ENCODE data around the gene ZNF132. TPM values are rescaled to one million over a fixed set of nuclear protein-coding genes. Genes with fewer than 3 reads are reported as not detected.

The ZNF132 gene
- total RNA-seq, 4 donors from 2014 or later = 4.1 to 8.6 (median 6.2) TPM

DNA sequence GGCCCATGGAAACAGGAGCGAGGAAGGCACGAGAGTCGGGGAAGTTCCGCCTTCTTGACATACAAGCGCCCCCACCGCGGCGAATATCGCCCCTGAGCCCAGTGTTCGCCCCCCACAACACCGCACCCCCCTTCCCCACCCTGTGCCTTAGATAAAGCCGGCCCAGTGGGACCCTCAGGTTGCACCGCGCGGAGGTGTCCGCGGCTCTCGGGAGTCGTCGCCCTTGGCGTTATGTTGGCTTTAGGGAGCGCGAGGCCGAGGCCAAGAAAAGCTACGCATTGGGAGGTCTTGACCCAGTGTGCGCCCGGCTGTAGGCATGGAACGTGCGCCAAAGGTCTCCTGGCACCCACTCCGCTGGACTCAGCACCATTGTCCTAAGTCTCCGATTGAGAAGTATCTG, 603 bp upstream of the ZNF132 start:
- H3K4me3 ChIP-seq = peak overlapping the region; percentile 60 to 76
- H3K9me3 ChIP-seq = peaks cover 0 to 42% (median 1%) of the 10 kb centered on the region in 3 donors
- H3K4me1 ChIP-seq = peaks cover 0 to 21% (median 10%) of the 10 kb centered on the region in 3 donors
- H3K27me3 ChIP-seq = no peaks in the 10 kb centered on the region
- WGBS, 2 donors (ENCODE audit: low coverage in 1 of 2) = 38% methylated on average over 8 of the region's 31 CpGs; no CpG with 5 or more reads in 1 of the 2 donors
- no peak for TF ChIP-seq POLR2A (IDR thresholded peaks at IDR 0.05)
- no peak for TF ChIP-seq EP300 (IDR thresholded peaks at IDR 0.05)
- TF ChIP-seq, protein P1, sequence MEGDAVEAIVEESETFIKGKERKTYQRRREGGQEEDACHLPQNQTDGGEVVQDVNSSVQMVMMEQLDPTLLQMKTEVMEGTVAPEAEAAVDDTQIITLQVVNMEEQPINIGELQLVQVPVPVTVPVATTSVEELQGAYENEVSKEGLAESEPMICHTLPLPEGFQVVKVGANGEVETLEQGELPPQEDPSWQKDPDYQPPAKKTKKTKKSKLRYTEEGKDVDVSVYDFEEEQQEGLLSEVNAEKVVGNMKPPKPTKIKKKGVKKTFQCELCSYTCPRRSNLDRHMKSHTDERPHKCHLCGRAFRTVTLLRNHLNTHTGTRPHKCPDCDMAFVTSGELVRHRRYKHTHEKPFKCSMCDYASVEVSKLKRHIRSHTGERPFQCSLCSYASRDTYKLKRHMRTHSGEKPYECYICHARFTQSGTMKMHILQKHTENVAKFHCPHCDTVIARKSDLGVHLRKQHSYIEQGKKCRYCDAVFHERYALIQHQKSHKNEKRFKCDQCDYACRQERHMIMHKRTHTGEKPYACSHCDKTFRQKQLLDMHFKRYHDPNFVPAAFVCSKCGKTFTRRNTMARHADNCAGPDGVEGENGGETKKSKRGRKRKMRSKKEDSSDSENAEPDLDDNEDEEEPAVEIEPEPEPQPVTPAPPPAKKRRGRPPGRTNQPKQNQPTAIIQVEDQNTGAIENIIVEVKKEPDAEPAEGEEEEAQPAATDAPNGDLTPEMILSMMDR (IDR thresholded peaks at IDR 0.05) = no peak
- TF ChIP-seq POLR2AphosphoS5 (IDR thresholded peaks at IDR 0.05) = no peak
- peaks cover 0 to 35% of the 10 kb centered on the region in 2 donors for H3K36me3 ChIP-seq
- H3K27ac ChIP-seq = peak overlapping the region; percentile 49 to 95 (median 82)
- ATAC-seq = peak; percentile 4

DNA sequence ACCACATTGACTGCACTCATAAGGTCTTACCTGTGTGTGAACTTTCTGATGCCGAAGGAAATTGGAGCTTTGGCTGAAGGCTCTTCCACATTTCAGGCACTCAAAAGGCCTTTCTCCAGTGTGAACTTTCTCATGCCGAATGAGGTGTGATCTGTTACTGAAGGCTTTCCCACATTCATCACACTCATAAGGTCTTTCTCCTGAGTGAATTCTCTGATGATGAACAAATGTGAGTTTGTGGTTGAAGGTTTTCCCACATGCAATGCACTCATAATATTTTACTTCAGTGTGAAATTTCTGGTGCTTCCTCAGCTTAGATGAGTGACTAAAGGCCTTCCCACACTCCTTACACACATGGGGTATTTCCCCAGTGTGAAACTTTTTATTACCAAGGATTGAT, 5.7 kb downstream of the ZNF132 start:
- TF ChIP-seq EP300 (IDR thresholded peaks at IDR 0.05) = no peak
- no peak for TF ChIP-seq POLR2AphosphoS5 (IDR thresholded peaks at IDR 0.05)
- TF ChIP-seq POLR2A (IDR thresholded peaks at IDR 0.05) = no peak
- TF ChIP-seq, protein P1 (IDR thresholded peaks at IDR 0.05) = no peak
- Histone ChIP-seq H3K27ac (no peak overlapping the region), H3K36me3 (peaks cover 7 to 84% of the 10 kb centered on the region in 2 donors), H3K9me3 (peaks cover 6 to 100% (median 32%) of the 10 kb centered on the region in 3 donors), H3K4me1 (peaks cover 0 to 4% (median 0%) of the 10 kb centered on the region in 3 donors), H3K27me3 (no peaks in the 10 kb centered on the region), H3K4me3 (no peak overlapping the region)
- WGBS, 2 donors (ENCODE audit: low coverage in 1 of 2) = 92 to 100% methylated on average over 2 of the region's 2 CpGs
- no peak for ATAC-seq

DNA sequence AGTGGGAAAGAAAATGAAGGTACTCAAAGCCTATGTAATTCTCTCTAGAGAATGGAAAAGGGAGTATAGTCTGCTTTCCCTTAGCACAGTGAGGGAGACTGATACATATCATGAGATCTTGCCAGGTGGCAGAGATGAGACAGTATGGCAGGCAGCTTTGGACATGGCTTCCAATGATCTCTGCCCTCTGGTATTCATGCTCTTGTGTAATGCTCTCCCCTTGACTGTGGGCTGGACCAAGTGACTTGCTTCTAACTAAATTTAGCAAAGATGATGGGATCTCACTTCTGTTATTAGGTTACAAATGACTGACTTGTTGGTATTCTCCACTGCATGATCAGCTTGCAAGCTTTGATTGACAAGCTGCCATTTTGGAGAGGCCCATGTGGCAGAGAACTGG, 10.2 kb downstream of the ZNF132 start:
- peaks cover 6 to 99% (median 28%) of the 10 kb centered on the region in 3 donors for H3K9me3 ChIP-seq
- peaks cover 4 to 42% of the 10 kb centered on the region in 2 donors for H3K36me3 ChIP-seq

DNA sequence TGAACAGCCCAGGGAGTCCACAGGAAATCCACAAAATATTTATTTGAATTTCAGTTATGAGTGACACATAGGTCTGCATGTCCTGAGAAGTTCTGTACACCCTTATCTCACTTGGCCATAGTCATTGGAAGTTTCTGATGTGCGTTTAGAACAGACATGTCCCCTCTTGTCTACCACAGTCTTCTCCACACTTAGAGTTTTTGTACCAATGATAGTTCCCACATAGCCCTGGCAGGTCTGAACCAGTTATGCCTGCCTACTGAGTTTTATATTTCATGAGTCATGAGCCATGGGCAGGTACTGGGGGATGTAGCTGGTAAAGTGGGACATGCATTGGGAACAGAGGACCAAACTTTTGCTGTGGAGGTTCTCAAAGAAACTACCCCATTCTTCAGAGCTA, 11.3 kb downstream of the ZNF132 start:
- no peak overlapping the region for H3K4me3 ChIP-seq
- TF ChIP-seq POLR2A (IDR thresholded peaks at IDR 0.05) (no peak), POLR2AphosphoS5 (IDR thresholded peaks at IDR 0.05) (no peak), EP300 (IDR thresholded peaks at IDR 0.05) (no peak)
- TF ChIP-seq, protein P1 (IDR thresholded peaks at IDR 0.05) = no peak
- peaks cover 6 to 89% (median 18%) of the 10 kb centered on the region in 3 donors for H3K9me3 ChIP-seq
- H3K36me3 ChIP-seq = peaks cover 0 to 31% of the 10 kb centered on the region in 2 donors
- no peak for ATAC-seq
- H3K4me1 ChIP-seq = no peaks in the 10 kb centered on the region
- no peak overlapping the region for H3K27ac ChIP-seq
- no CpG with 5 or more reads among the region's 1 CpG for WGBS, 2 donors (ENCODE audit: low coverage in 1 of 2)
- H3K27me3 ChIP-seq = no peaks in the 10 kb centered on the region

More for the DNA sequence above, 10.2 kb downstream of the ZNF132 start:
- no peak overlapping the region for H3K27ac ChIP-seq
- no peak for ATAC-seq
- no peaks in the 10 kb centered on the region for H3K4me1 ChIP-seq
- H3K27me3 ChIP-seq = no peaks in the 10 kb centered on the region
- H3K4me3 ChIP-seq = no peak overlapping the region
- TF ChIP-seq, protein P1 (IDR thresholded peaks at IDR 0.05) = no peak
- no peak for TF ChIP-seq POLR2A (IDR thresholded peaks at IDR 0.05)
- no peak for TF ChIP-seq EP300 (IDR thresholded peaks at IDR 0.05)
- TF ChIP-seq POLR2AphosphoS5 (IDR thresholded peaks at IDR 0.05) = no peak

DNA sequence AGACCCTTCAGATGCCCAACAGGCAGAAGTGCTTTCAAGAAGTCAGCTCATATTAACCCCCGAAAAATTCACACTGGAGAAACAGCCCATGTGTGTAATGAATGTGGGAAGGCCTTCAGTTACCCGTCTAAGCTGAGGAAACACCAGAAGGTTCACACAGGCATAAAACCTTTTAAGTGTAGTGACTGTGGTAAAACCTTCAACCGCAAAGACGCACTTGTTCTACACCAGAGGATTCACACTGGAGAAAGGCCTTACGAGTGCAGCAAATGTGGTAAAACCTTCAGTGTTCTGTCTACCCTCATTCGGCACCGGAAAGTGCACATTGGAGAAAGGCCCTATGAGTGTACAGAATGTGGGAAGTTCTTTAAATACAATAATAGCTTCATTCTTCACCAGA, 22.9 kb downstream of the ZNF132 start:
- Histone ChIP-seq H3K4me1 (no peaks in the 10 kb centered on the region), H3K9me3 (peaks cover 0 to 19% (median 0%) of the 10 kb centered on the region in 3 donors)

More for the DNA sequence above, 22.9 kb downstream of the ZNF132 start:
- Histone ChIP-seq H3K36me3 (peaks cover 0 to 77% of the 10 kb centered on the region in 2 donors), H3K27me3 (no peaks in the 10 kb centered on the region), H3K27ac (no peak overlapping the region), H3K4me3 (no peak overlapping the region)
- 91 to 100% methylated on average over 2 to 7 of the region's 7 CpGs for WGBS, 2 donors (ENCODE audit: low coverage in 1 of 2)
- ATAC-seq = no peak
- TF ChIP-seq POLR2AphosphoS5 (IDR thresholded peaks at IDR 0.05) (no peak), POLR2A (IDR thresholded peaks at IDR 0.05) (no peak), EP300 (IDR thresholded peaks at IDR 0.05) (no peak)
- TF ChIP-seq, protein P1 (IDR thresholded peaks at IDR 0.05) = no peak

Measured in gastroesophageal sphincter (tissue), 4 donors.